CD4-positive, alpha-beta T cell treated with Interleukin-4 for 1 hour (primary cell): ENCODE results near the gene BCR.
A peak's percentile ranks its signal among the peaks of the same experiment; 100 is the strongest.

Source experiments
- DNase-seq, 2 donors: peaks; one replicate each; pipeline ENCODE4 v3.0.0-alpha.2; 2020 to 2022

Gene BCR

DNA sequence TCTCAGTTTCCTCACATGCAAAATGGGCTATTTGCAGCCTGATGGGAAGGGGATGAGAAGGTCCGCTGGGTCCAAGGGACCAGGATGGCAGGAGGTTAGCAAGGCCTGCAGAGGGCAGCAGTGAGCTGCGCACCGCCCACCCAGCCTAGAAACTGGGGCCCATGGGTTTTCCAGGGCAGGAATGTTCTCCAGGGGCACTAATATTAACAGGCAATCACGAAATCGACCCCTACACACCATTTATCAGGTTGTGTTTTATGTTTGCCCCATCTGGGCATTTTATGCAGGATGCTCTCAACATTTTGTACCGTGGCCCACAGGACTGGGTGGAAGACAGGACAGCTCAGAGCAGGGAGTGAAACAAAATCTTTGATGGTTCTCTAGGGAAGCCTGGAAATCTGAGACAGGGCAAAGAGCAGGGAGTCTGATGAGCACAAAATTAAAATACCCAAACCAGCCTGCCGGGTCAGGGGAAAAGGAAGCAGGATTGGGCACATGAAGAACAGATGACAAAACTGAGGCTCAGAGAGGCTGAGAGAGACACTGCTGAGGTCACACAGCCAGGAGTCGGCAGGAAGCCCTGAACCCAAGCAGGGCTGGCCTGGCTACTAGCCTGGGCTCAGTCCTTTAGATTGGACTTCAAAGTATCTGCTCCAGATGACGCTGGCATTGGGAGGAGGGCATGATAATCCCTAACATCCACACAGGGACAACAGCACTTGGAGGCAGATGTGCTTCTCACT, 1.6 kb upstream of the BCR start:
- peak; percentile 57 to 60 for DNase-seq

DNA sequence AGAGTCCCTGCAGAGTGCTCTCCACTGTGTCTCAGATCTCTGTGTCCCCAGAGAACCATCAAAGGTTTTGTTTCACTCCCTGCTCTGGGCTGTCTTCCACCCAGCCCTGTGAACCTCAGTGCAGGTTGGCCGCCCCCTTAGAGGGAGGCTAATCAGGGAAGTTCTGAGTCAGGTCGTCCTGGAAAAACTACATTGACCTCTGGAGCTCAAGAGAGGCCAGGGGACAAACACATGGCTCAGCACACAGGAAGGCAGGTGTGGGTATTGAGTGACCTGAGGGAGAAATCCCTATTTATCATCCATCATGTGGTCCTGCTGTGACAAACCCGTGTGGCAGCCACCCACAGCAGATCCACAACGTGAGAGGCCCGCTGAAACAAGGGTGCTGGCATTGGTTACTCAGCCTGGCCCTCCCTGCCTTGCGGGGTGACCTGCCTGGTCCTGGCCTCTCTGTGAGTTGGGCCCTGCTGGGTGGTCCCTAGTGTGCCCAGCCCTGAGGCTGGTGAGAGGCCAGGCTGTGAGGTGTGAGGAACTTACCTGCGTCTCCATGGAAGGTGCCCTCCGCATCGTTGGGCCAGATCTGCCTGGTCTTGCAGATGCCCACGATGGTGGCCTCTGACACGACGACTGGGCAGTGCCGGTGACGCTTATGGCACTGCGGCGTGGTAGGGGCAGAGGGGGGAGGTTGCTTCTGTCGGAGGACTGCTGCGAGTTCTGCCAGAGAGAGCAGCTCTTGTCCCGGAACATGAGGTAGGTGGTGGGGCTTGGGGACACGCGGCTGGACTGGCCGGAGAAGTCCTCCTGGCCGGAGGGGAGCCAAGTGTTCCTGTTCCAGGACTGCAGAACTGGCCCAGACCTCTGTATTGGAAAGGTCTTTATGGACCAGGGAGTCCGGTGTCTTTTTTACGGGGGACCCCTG, 669 bp upstream of the BCR start:
- DNase-seq = no peak

DNA sequence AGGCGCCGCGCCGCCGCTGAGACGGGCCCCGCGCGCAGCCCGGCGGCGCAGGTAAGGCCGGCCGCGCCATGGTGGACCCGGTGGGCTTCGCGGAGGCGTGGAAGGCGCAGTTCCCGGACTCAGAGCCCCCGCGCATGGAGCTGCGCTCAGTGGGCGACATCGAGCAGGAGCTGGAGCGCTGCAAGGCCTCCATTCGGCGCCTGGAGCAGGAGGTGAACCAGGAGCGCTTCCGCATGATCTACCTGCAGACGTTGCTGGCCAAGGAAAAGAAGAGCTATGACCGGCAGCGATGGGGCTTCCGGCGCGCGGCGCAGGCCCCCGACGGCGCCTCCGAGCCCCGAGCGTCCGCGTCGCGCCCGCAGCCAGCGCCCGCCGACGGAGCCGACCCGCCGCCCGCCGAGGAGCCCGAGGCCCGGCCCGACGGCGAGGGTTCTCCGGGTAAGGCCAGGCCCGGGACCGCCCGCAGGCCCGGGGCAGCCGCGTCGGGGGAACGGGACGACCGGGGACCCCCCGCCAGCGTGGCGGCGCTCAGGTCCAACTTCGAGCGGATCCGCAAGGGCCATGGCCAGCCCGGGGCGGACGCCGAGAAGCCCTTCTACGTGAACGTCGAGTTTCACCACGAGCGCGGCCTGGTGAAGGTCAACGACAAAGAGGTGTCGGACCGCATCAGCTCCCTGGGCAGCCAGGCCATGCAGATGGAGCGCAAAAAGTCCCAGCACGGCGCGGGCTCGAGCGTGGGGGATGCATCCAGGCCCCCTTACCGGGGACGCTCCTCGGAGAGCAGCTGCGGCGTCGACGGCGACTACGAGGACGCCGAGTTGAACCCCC, 798 bp downstream of the BCR start:
- DNase-seq = peak in 1 of 2 donors; percentile 33

DNA sequence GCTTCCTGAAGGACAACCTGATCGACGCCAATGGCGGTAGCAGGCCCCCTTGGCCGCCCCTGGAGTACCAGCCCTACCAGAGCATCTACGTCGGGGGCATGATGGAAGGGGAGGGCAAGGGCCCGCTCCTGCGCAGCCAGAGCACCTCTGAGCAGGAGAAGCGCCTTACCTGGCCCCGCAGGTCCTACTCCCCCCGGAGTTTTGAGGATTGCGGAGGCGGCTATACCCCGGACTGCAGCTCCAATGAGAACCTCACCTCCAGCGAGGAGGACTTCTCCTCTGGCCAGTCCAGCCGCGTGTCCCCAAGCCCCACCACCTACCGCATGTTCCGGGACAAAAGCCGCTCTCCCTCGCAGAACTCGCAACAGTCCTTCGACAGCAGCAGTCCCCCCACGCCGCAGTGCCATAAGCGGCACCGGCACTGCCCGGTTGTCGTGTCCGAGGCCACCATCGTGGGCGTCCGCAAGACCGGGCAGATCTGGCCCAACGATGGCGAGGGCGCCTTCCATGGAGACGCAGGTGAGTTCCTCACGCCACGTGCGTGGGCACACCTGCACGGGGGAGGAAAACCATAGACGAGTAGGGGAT, 1.5 kb downstream of the BCR start:
- DNase-seq = no peak

DNA sequence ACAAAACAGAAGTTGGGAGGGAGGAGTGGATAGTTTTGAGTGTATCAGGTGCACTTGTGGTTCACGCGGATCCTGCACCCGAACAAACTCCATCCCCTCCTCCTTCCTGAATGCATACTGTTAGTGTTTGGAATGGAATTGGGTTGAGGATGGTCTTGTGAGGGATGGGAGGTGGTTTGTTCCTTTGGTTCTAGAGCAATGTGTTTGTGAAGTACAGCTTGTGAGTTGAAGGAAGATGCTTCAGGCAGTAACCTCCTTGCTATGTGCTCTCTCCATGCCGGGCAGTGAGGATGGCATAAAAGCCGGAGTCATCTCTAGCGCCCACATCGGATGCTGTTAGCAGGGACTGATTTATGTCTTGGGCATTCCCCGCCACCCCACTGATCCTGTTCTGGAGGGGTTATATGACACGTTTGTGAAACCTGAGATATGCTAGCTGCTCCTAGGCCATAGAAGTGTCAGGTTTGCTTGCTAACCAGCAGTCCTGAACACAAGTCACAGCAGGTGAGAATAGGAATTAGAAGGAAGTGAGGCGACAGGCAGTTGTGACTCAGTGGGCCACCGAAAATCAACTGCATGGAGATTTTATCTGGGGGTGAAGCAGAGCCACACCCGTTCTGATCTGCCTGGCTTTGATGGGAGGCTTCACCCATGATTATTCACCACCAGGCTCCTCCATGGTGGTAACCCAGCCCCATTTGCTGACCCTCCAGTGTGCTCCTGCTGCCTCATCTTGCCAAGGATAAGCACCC, 2.2 kb downstream of the BCR start:
- DNase-seq = peak; percentile 50 to 54

DNA sequence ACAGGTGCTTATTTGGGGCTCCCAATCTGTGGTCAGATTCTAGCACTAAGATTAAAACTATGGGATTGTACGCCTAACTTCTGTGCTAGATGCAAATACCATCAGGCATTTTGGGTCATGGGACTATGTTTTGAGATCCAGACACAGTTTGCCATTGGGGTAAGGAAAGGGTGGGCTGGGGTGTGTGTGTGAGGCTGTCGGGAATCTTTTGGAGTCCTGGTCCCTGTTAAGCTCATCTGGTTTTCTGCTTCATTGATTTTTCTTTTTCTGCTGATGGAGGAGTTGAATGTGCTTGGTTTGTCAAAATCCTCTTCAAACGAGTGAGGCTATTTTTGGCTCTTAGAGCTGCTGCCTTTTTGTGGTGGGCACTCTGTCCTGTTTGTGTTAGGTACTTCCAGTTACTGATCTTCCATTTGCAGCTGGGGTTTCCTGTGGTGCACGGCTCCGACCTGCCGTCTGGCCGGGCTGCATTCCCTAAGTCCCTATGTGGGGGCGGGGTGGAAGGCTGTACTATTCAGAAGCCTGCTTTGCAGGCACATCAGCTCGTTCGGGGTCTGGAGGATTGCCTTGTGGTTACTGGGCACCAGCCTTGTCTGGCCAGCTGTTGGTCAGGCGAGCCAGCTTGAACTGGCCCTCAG, 2.9 kb downstream of the BCR start:
- no peak for DNase-seq

DNA sequence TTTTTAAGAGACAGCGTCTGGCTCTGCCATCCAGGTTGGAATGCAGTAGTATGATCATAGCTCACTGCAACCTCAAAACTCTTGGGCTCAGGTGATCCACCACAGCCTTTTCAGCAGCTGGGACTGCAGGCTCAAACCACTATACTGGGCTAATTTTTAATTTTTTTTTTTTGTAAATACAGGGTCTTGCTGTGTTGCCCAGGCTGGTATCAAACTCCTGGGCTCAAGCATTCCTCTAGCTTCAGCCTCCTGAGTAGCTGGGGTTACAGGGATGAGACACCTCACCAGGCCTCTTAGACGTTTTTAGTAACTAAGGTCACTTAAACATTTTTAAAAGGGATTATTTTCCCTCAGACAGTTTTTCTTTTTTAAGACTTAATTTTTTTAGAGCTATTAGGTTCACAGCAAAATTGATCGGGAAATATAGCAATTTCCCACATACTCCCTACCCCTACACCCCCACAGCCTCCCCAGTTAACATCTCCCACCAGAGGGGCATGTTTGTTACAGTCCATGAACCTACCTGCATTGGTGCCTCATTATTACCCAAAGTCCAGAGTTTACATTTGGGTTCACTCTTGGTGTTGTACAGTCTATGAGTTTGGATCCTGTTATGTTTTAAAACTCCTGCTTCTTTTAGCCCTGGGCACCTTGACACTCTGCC, 3.9 kb downstream of the BCR start:
- no peak for DNase-seq

DNA sequence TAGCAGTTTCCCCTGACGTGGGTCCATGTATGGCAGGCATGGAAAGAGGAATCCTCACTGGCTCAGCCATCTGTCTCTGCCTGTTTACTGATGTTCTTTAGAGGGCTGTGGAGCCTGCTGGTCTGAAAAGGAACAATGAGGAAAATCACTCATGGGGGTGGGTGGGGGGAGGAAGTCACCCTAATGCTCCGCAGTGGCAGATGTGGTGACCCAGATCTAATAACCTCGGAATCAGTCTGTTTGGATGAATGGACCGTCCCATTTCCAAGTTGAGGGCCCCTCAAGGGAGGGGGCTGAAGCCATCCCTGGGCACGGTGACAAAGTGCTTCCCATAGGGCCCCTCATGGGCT, 4.4 kb downstream of the BCR start:
- no peak for DNase-seq

DNA sequence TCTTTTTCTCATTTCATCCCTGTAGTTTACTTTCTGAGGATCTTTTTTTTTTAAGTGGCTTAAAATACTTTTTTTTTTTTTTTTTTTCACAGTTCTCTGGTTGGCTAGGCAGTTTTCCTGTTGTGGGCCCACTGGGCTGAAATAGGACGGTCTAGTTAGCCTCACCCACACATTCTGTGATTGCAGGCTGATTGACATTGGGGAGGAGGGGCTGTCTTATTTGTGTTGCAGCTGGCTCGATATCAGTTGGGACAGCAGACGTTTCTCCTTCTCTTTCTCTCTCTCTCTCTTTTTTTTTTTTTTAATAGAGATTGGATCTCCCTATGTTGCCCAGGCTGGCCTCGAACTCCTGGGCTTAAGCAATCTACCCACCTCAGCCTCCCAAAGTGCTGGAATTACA, 6.9 kb downstream of the BCR start:
- DNase-seq = no peak

DNA sequence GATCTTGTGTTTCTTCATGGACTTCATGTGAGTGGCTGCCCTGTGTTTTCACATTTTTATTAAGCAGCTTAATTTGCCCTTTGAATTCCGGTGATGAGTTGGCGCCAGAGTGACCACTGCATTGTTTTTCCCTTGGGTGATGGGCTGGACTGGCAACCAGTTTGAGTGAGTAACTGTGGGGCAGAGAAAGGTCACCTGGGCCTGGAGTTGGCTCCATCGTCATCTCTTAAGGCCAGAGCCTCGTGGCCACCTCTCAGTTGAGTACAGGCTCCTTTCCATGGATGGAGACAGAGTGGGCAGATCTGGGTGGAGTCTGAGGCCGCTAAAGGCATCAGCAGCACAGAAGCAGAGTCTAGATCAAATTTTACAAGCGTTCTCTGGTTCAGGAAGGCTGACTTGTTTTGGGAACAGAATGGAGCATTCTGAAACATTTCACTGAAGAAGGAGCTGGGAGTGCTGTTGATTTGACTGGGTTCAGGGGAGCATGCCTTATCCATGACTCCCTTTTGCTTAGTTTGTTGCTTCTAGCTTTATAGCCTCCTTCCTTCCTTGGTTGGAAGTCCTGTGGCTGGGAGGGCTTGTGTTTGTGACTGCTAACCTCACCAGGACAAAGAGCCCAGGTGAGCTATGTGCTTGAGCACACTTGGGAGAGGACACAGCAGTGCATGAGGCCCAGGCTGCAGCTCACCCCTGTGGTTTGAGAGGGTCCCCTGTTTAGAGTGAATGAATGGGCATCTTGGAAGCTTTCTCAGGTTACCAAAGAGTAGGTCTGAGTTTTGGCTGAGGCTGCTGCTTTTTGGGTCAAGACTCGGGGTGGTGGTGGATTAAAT, 7.8 kb downstream of the BCR start:
- DNase-seq = no peak

DNA sequence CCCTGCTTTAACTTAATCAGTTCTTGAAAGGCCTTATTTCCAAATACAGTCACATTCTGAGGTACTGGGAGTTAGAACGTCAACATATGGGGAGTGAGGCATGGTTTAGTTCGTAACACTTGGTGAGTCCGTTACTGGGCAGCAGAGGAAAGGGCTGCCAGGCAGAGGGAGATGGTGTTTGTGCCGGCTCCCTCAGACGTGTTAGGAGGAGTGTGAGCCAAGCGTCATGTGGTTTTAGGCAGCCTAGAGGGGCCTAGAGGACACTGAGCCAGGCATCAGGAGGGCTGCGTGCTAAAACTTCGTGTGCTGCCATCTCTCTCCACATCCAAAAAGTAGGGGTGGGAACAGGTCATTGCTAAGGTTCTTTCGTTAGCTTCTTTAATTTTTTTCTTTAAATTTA, 10.2 kb downstream of the BCR start:
- DNase-seq = no peak

DNA sequence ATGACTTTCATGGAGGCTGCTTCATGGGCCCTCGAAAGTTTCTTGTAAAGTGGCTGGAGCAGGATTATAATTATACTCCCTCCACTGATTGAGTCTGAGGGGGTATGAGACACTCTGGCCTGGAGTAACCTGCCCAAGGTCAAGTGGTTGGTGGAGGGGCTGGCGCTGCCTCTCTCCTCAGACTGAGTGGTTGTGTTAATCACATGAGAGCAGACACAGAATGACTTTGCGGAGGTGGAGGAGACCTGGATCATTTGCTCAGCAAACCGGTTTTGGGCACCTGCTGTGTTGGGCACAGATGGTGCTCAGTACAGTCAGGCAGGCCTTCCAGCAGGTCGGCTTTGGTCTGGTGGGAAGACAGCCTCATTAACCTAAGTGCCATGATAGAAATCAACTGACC, 11.8 kb downstream of the BCR start:
- no peak for DNase-seq

DNA sequence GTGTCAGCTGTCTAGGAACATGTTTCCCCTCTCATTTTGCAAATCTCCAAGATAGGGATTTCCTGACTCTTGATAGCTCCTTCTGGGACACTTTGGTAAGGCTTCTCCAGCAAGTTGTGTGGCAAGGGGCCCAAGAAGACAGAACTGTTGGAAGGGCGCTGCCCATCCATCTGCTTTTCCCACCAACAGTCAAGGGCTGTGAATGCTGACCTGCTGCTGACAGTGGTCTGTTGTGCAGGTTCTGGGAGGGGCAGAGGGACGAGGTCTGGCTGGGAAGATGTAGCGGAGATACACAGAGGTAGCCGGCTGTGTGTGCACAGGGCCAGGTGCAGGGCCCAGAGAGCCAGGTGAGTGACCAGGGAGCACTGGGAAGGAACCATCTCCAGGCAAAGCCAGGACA, 12.2 kb downstream of the BCR start:
- no peak for DNase-seq

DNA sequence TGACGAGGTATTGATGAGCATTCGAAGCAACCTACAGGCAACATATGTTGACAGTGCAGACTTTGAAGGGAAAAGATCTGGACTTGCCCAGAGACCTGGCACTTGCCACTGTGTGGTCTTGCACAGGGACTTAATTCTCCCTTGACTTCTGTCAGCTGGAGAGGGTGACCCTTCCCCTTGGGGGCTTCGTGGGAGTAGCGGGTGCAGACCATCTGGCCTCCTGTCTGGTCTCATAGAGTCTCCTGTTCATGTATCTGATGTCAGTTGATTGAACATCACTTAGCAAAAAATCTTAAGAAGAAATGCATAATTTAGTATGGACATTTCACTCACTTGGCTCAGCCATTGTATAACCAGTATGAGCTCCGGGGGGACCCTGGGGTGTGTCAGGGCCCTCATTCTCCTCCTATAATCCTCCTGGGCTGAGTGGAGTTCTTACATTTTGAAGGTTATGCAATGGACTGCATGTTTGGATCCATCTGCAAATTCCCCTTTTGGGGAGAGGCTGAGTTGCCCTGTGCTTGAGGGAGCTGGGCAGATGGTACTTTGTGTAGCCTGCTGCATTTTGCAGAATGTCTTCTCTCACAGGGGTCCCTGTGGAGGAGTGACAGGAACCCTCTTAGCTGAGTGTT, 13.0 kb downstream of the BCR start:
- DNase-seq = no peak

DNA sequence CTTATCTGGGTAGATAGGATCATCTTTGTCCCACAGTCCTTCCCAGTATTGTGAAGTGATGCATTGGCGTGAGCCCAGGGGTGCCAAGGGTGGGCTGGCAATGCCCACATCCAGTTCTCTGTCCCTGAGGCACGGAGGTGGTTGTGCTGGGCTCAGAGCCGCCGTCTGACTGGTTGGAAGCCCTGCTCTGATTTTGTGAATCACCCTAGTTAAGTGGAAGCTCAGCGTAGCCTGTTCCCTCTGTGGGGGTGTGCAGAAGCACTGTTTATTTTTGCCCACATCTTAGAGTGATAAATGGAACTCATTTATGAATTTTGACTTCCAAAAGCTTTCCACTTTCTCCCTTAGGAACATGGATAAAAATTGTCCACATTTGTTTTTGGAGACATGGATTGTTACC, 13.6 kb downstream of the BCR start:
- DNase-seq = no peak

DNA sequence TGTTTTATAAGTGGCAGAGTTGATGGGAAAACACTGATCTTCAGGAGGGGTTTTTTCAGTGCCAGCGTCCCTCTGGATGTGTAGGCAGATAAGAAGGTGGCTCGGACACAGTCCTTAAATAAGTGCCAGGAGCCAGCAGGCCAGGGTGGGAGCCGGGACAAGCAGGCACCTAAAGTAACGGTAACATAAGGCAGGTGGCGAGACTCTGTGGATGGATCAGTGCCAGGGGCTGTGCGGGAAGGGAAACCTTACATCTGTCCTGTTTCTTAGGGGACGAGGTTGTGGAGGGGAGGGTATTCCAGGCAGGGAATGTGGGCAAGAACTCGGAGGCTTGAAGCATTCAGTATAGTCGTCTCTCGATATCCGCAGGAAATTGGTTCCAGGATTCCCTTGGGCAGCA, 15.9 kb downstream of the BCR start:
- DNase-seq = no peak

DNA sequence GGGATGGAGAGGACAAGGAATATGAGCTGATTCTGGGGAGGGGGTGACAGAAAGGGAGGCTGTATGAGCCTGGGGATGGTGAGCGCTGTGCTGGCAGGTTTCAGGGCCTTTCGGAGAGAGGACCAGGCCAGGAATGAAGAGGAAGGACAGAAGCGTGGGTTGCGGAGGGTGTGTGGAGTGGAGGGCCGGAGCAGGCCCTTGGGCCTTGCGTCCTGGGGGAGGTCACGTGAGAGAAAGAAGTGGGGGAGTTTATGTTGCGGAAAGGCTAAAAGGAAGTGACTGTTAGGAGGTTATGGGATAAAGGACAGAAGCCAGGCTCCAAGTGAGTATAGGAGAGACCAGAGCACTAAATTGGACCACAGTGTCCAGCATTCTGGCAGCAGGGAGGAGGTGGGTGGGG, 17.5 kb downstream of the BCR start:
- no peak for DNase-seq

DNA sequence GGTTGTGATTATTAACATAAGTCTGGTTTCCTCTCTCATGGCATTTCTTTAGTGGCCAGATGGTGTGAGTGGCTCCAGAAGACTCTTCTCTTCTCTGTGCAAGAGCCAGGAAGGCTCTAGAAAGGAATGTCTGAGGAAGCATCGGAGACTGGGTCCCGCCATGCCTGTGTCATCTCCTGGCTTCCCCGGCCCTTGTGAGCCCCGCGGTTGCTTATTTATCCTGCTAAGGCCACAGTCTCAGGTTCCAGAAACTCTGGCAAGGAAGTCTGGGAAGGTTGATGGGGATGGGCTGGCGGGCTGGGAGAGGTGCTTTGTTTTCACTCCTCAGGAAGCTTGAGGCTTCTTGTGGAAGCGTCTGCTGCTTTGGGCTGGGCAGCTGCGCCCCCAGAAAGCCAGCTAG, 18.9 kb downstream of the BCR start:
- DNase-seq = no peak

DNA sequence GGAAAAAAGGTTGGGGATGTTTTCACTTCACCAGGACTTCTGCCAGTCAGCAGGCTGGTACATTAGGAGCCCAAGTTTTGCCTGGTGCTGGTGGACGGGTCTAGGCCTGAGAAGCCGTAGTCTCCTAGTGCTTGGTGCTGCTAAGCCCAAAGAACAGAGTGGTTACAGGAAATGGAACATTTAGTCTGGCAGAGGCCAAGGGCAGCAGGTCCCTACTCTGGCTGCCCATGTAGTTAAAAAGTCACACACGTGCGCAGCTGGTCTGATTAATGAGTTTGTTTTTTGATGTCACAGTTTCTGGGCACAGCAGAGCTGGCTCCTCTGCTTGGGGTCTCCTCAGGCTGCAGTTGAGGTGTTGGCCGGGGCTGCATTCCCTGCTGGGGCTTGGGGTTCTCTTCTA, 20.6 kb downstream of the BCR start:
- DNase-seq = no peak
